SJCRH30 (cell line): ENCODE measurements around the gene RNF183. TPM values are rescaled to one million over a fixed set of nuclear protein-coding genes. Genes with fewer than 3 reads are reported as not detected.

Source experiments
- total RNA-seq: library from RNA; depleted of rRNA; stranded (reverse); fragments of >200 nt; shearing (Covaris generic); gene quantifications from 2 replicates; pipeline ENCODE4 v1.2.3, GENCODE V29; 2014; rRNA removed

The RNF183 gene
- total RNA-seq, 1 experiment from 2014 or later: not detected

Other genes with a start within 250 kb of the RNF183 start
- 9.4 and 10.1 TPM in 2 replicates for gene ZFP37, start 246.7 kb downstream of the RNF183 start, total RNA-seq
- gene SLC31A2, start 152.4 kb downstream of the RNF183 start, total RNA-seq: 21.6 and 23.0 TPM in 2 replicates
- gene FKBP15, start 82.1 kb downstream of the RNF183 start, total RNA-seq: 22.2 and 26.3 TPM in 2 replicates
- 28.3 and 28.5 TPM in 2 replicates for gene SLC31A1, start 81.8 kb downstream of the RNF183 start, total RNA-seq
- gene CDC26, start 27.8 kb downstream of the RNF183 start, total RNA-seq: 76.2 and 82.6 TPM in 2 replicates
- 74.3 and 74.4 TPM in 2 replicates for gene PRPF4, start 27.7 kb downstream of the RNF183 start, total RNA-seq
- gene WDR31, start 36.9 kb upstream of the RNF183 start, total RNA-seq: 0.77 and 0.79 TPM in 2 replicates
- gene BSPRY, start 46.2 kb upstream of the RNF183 start, total RNA-seq: 0.10 and 0.15 TPM in 2 replicates
- 3.8 and 4.6 TPM in 2 replicates for gene HDHD3, start 73.6 kb upstream of the RNF183 start, total RNA-seq
- gene ALAD, start 97.9 kb upstream of the RNF183 start, total RNA-seq: 9.0 and 13.3 TPM in 2 replicates
- gene POLE3, start 107.3 kb upstream of the RNF183 start, total RNA-seq: 152 and 157 TPM in 2 replicates
- 0.69 and 0.96 TPM in 2 replicates for gene C9orf43, start 107.4 kb upstream of the RNF183 start, total RNA-seq
- 35.8 and 36.7 TPM in 2 replicates for gene RGS3, start 160.4 kb upstream of the RNF183 start, total RNA-seq